ENCODE data around the gene CAPN3.

The CAPN3 gene

GRCh38 chr15:42401544-42402454 is 42.5 kb downstream of the CAPN3 start:
- DNase-seq: no peak

- no peak for DNase-seq
Measured at GRCh38 chr15:42402455-42403205, 43.3 kb downstream of the CAPN3 start.

- no peak for DNase-seq
Measured at GRCh38 chr15:42403389-42403788, 44.1 kb downstream of the CAPN3 start.

GRCh38 chr15:42404461-42405235 is 45.3 kb downstream of the CAPN3 start:
- DNase-seq: no peak

- DNase-seq: no peak
Measured at GRCh38 chr15:42405863-42406482, 46.7 kb downstream of the CAPN3 start.

GRCh38 chr15:42408178-42408577 is 48.9 kb downstream of the CAPN3 start:
- no peak for DNase-seq

GRCh38 chr15:42409011-42409410 is 49.7 kb downstream of the CAPN3 start:
- no peak for DNase-seq

- DNase-seq: no peak
Measured at GRCh38 chr15:42411884-42412283, 52.6 kb downstream of the CAPN3 start.

GRCh38 chr15:42413920-42414319 is 54.6 kb downstream of the CAPN3 start:
- DNase-seq: no peak

GRCh38 chr15:42419369-42419768 is 60.1 kb downstream of the CAPN3 start:
- no peak for DNase-seq

- no peak for DNase-seq
Measured at GRCh38 chr15:42421376-42421775, 62.1 kb downstream of the CAPN3 start.

GRCh38 chr15:42427429-42428223 is 68.3 kb downstream of the CAPN3 start:
- no peak for DNase-seq

GRCh38 chr15:42444415-42445063 is 85.2 kb downstream of the CAPN3 start:
- no peak for DNase-seq

GRCh38 chr15:42445551-42445950 is 86.2 kb downstream of the CAPN3 start:
- no peak for DNase-seq

- DNase-seq: no peak
Measured at GRCh38 chr15:42447599-42447998, 88.3 kb downstream of the CAPN3 start.

GRCh38 chr15:42448281-42448680 is 89.0 kb downstream of the CAPN3 start:
- no peak for DNase-seq

- DNase-seq: no peak
Measured at GRCh38 chr15:42449770-42450424, 90.6 kb downstream of the CAPN3 start.

GRCh38 chr15:42450425-42450790 is 91.1 kb downstream of the CAPN3 start:
- DNase-seq: no peak

- DNase-seq: no peak
Measured at GRCh38 chr15:42453826-42454225, 94.5 kb downstream of the CAPN3 start.

GRCh38 chr15:42456531-42456930 is 97.2 kb downstream of the CAPN3 start:
- DNase-seq: no peak

GRCh38 chr15:42456971-42457370 is 97.7 kb downstream of the CAPN3 start:
- no peak for DNase-seq

Data from NCI-H510A (cell line).